ENCODE measurements around the gene LGALS1.

Gene LGALS1

GRCh38 chr22:37675930-37676735 is 697 bp downstream of the LGALS1 start:
- peak overlapping the region; percentile 68 for H3K4me3 ChIP-seq (ENCODE audit: low read depth, low read length)
- TF ChIP-seq CTCF (IDR thresholded peaks at IDR 0.05; ENCODE audit: borderline replicate concordance, insufficient read depth, low read depth, low read length): no peak

- no peak for TF ChIP-seq CTCF (IDR thresholded peaks at IDR 0.05; ENCODE audit: borderline replicate concordance, insufficient read depth, low read depth, low read length)
- H3K4me3 ChIP-seq (ENCODE audit: low read depth, low read length): peak overlapping the region; percentile 68
These were observed 1.5 kb downstream of the LGALS1 start for GRCh38 chr22:37676736-37677492.

GRCh38 chr22:37677493-37677974 is 2.1 kb downstream of the LGALS1 start:
- no peak for TF ChIP-seq CTCF (IDR thresholded peaks at IDR 0.05; ENCODE audit: borderline replicate concordance, insufficient read depth, low read depth, low read length)
- H3K4me3 ChIP-seq (ENCODE audit: low read depth, low read length): peak overlapping the region; percentile 68

DNA sequence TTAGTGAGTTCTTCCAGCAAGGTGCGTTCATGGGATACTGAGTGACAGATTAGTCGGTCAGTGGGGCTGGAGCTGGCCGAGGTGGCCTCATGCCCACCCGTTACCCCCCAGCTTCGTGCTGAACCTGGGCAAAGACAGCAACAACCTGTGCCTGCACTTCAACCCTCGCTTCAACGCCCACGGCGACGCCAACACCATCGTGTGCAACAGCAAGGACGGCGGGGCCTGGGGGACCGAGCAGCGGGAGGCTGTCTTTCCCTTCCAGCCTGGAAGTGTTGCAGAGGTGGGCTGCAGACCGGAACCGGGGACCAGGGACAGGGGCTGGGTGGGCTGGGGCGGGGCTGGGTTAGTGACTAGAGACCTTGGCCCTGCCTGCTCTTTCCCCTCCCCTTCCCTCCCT is 2.9 kb downstream of the LGALS1 start:
- no peak for TF ChIP-seq CTCF (IDR thresholded peaks at IDR 0.05; ENCODE audit: borderline replicate concordance, insufficient read depth, low read depth, low read length)
- H3K4me3 ChIP-seq (ENCODE audit: low read depth, low read length): no peak overlapping the region

DNA sequence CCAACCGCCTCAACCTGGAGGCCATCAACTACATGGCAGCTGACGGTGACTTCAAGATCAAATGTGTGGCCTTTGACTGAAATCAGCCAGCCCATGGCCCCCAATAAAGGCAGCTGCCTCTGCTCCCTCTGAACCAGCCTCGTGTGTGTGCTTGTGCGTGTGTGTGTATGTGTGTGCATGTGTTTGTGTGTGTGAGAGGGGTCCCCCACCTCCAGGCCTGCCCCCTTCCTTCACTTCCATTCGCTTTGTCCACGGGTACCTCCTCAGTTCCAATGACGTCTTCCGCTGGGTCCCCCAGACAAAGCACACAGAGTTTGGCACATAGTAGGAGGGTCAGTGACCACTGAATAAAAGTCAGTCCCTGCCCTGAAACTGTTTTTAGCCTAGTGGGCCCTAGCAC is 4.2 kb downstream of the LGALS1 start:
- no peak for TF ChIP-seq CTCF (IDR thresholded peaks at IDR 0.05; ENCODE audit: borderline replicate concordance, insufficient read depth, low read depth, low read length)
- no peak overlapping the region for H3K4me3 ChIP-seq (ENCODE audit: low read depth, low read length)

DNA sequence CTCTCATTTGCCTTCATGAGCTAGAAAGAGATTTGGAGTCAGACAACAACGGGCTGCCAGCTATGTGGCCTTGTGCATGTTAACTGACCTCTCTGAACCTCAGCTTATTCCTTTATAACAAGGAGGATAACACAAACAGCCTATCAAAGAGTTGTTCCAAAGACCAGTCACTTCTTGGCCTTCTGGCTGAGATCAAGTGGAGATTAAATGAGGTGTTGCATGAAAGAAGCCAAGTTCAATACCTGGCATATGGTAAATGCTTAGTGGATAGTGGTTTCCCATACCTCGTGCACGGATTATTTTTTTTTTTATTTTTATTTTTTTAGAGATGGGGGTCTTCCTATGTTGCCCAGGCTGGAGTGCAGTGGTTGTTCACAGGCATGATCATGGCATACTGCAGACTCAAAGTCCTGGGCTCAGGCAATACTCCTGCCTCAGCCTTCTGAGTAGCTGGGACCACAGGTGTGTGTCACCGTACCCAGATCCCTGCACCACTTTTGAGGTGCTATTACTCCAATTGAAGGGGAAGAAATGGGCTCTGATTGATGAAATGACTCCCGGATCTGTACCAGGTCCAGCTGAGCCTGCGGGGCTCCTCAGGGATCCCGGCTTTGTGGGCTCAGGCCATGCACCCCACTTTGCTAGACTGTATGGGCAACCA is 4.9 kb downstream of the LGALS1 start:
- TF ChIP-seq CTCF (IDR thresholded peaks at IDR 0.05; ENCODE audit: borderline replicate concordance, insufficient read depth, low read depth, low read length): no peak
- no peak overlapping the region for H3K4me3 ChIP-seq (ENCODE audit: low read depth, low read length)

Data from GM12875 (cell line).